WTC11 (cell line): ENCODE measurements around the gene RHOF. TPM values are rescaled to one million over a fixed set of nuclear protein-coding genes. Genes with fewer than 3 reads are reported as not detected.
"Not testable (repeated sequence)": the region's sequence is repeated elsewhere in the genome, so short reads cannot be mapped to it uniquely, and the experiment has no call there.

Experiments
- ATAC-seq: fragments of 200-7000 bp; cut with Tn5 transposase; 2 replicates; pipeline ENCODE4 v1.10.0; 2021; ENCODE audit warnings: mild to moderate bottlenecking, moderate library complexity
- CTCF ChIA-PET: fragments of 300-600 bp; sonication (Branson Sonifier 250); formaldehyde crosslinking; loops from one replicate; lab custom pipeline; 2021; ENCODE audit warnings: antibody characterized with exemption; lab: Charles Lee
- POLR2A ChIA-PET: fragments of 350-600 bp; sonication (Branson Sonifier 250); formaldehyde crosslinking; loops from one replicate; lab custom pipeline; 2021; ENCODE audit warnings: antibody characterized with exemption; lab: Charles Lee
- DNase-seq: peaks from one replicate; pipeline ENCODE4 v3.0.0; 2021; ENCODE audit warnings: low spot score
- H3K27ac Mint-ChIP-seq: 2 replicates; pipeline ENCODE4 v1.8.0; 2021; ENCODE audit warnings: mixed read lengths
- H3K27me3 Mint-ChIP-seq: 2 replicates; pipeline ENCODE4 v1.8.0; 2021; ENCODE audit warnings: low read depth, mild to moderate bottlenecking, moderate library complexity, mixed read lengths
- H3K36me3 Mint-ChIP-seq: 2 replicates; pipeline ENCODE4 v1.8.0; 2021; ENCODE audit warnings: mixed read lengths
- H3K4me1 Mint-ChIP-seq: 2 replicates; pipeline ENCODE4 v1.8.0; 2022; ENCODE audit warnings: mixed read lengths
- H3K4me3 Mint-ChIP-seq: 2 replicates; pipeline ENCODE4 v1.8.0; 2021; ENCODE audit warnings: mild to moderate bottlenecking, moderate library complexity, mixed read lengths
- H3K9me3 Mint-ChIP-seq: 2 replicates; pipeline ENCODE4 v1.8.0; 2021; ENCODE audit warnings: mixed read lengths
- CBFB ChIP-seq: sonication (generic); formaldehyde crosslinking; IDR thresholded peaks from 2 replicates; pipeline ENCODE4 v1.8.1; 2022; ENCODE audit warnings: mild to moderate bottlenecking, low read depth, missing genetic modification reagents
- CDX4 ChIP-seq: fragments of 250-450 bp; sonication (Bioruptor Pico); IDR thresholded peaks from 2 replicates; pipeline ENCODE4 v1.9.0; 2021; ENCODE audit warnings: moderate library complexity, mild to moderate bottlenecking, inconsistent platforms, borderline replicate concordance
- CREM ChIP-seq: sonication (generic); formaldehyde crosslinking; IDR thresholded peaks from 2 replicates; pipeline ENCODE4 v1.8.1; 2022; ENCODE audit warnings: mild to moderate bottlenecking, missing genetic modification reagents, moderate library complexity
- ETV6 ChIP-seq: sonication (generic); formaldehyde crosslinking; IDR thresholded peaks from 2 replicates; pipeline ENCODE4 v1.8.1; 2022; ENCODE audit warnings: mild to moderate bottlenecking, missing genetic modification reagents
- GABPB1 ChIP-seq: sonication (generic); formaldehyde crosslinking; IDR thresholded peaks from 2 replicates; pipeline ENCODE4 v1.8.1; 2023; ENCODE audit warnings: mild to moderate bottlenecking, missing genetic modification reagents
- GTF2I ChIP-seq: fragments of 250-450 bp; sonication (Bioruptor Pico); conservative IDR thresholded peaks from 2 replicates; pipeline ENCODE4 v1.4.0; 2021; ENCODE audit warnings: mild to moderate bottlenecking
- IRF2 ChIP-seq: sonication (generic); formaldehyde crosslinking; IDR thresholded peaks from 2 replicates; pipeline ENCODE4 v1.8.0; 2022; ENCODE audit warnings: low read depth, missing genetic modification reagents, borderline replicate concordance
- KAT7 ChIP-seq: sonication (generic); formaldehyde crosslinking; IDR thresholded peaks from 2 replicates; pipeline ENCODE4 v1.8.1; 2023; ENCODE audit warnings: missing genetic modification reagents, mild to moderate bottlenecking, borderline replicate concordance
- MLX ChIP-seq: sonication (generic); formaldehyde crosslinking; IDR thresholded peaks from 2 replicates; pipeline ENCODE4 v1.8.1; 2023; ENCODE audit warnings: mild to moderate bottlenecking, missing genetic modification reagents, moderate library complexity
- NFYB ChIP-seq: sonication (generic); formaldehyde crosslinking; conservative IDR thresholded peaks from 2 replicates; pipeline ENCODE4 v1.8.0; 2022; ENCODE audit warnings: low read depth, missing genetic modification reagents
- PRDM15 ChIP-seq: sonication (generic); formaldehyde crosslinking; IDR thresholded peaks from 2 replicates; pipeline ENCODE4 v1.8.0; 2022; ENCODE audit warnings: missing genetic modification reagents
- PRRX2 ChIP-seq: fragments of 250-450 bp; sonication (Bioruptor Pico); IDR thresholded peaks from 2 replicates; pipeline ENCODE4 v1.8.0; 2021; ENCODE audit warnings: mild to moderate bottlenecking
- STAT6 ChIP-seq: sonication (generic); formaldehyde crosslinking; conservative IDR thresholded peaks from 2 replicates; pipeline ENCODE4 v1.8.1; 2023; ENCODE audit warnings: mild to moderate bottlenecking, low read depth, missing genetic modification reagents, moderate library complexity
- ZNF219 ChIP-seq: sonication (generic); formaldehyde crosslinking; IDR thresholded peaks from 2 replicates; pipeline ENCODE4 v1.8.0; 2023; ENCODE audit warnings: missing genetic modification reagents, mild to moderate bottlenecking, borderline replicate concordance
- ZNF532 ChIP-seq: fragments of 250-450 bp; sonication (Bioruptor Pico); IDR thresholded peaks from 2 replicates; pipeline ENCODE4 v1.9.0; 2021; ENCODE audit warnings: mild to moderate bottlenecking, borderline replicate concordance
- total RNA-seq: library from RNA; stranded (reverse); gene quantifications from 3 replicates; pipeline ENCODE4 v1.2.3, GENCODE V29; 2021

RHOF gene
- total RNA-seq, 1 experiment from 2014 or later, result 45.3 TPM

- Mint-ChIP-seq H3K9me3 (no peaks in the 10 kb centered on the region), H3K4me1 (no peaks in the 10 kb centered on the region), H3K36me3 (peaks cover 30% of the 10 kb centered on the region)
- DNase-seq, result peak; percentile 46
- POLR2A ChIA-PET, result no interaction called here
- TF ChIP-seq NFYB (CRISPR knock-in tag) (no peak), ZNF532 (CRISPR knock-in tag) (no peak), CREM (CRISPR knock-in tag) (no peak), GTF2I (CRISPR knock-in tag) (no peak), ZNF219 (CRISPR knock-in tag) (no peak), CDX4 (CRISPR knock-in tag) (no peak), PRDM15 (CRISPR knock-in tag) (no peak), GABPB1 (CRISPR knock-in tag) (no peak), KAT7 (CRISPR knock-in tag) (no peak), MLX (no peak), ETV6 (CRISPR knock-in tag) (no peak), PRRX2 (CRISPR knock-in tag) (no peak), CBFB (CRISPR knock-in tag) (no peak), STAT6 (CRISPR knock-in tag) (no peak), IRF2 (CRISPR knock-in tag) (no peak)
- TF ChIP-seq, all 79 proteins: peak for 0
- Mint-ChIP-seq H3K27me3 (no peaks in the 10 kb centered on the region), H3K27ac (peak overlapping the region; percentile 89), H3K4me3 (no peak overlapping the region)
- CTCF ChIA-PET, result interaction anchor here (1.8 kb wide), 1 partner anchor 46 kb away, joined by 7 read pairs; the partner anchor contains the start of gene RHOF
- ATAC-seq, result peak; percentile 64
Observed at GRCh38 chr12:121748218-121748570, 45.3 kb downstream of the RHOF start.

GRCh38 chr12:121745545-121745944, 47.9 kb downstream of the RHOF start:
- H3K27ac Mint-ChIP-seq, H3K9me3 Mint-ChIP-seq, H3K4me3 Mint-ChIP-seq, POLR2A ChIA-PET, ATAC-seq, CTCF ChIA-PET, H3K4me1 Mint-ChIP-seq, DNase-seq, H3K27me3 Mint-ChIP-seq: not testable (repeated sequence)
- peaks cover 24% of the 10 kb centered on the region for H3K36me3 Mint-ChIP-seq
